Breast epithelium (tissue), 3 donors: ENCODE results near the gene TMEM108.
"Not testable (repeated sequence)": the region's sequence is repeated elsewhere in the genome, so short reads cannot be mapped to it uniquely, and the experiment has no call there.

Experiments
- CTCF ChIP-seq, 3 donors: fragments of 450-650 bp; IDR thresholded peaks; one replicate each; pipeline ENCODE4 v1.5.1; 2016 to 2017; ENCODE audit warnings: antibody characterized with exemption in 3 of 3, mild to moderate bottlenecking in 3 of 3, moderate library complexity in 3 of 3
- POLR2A ChIP-seq: fragments of 450-650 bp; IDR thresholded peaks from one replicate; pipeline ENCODE4 v1.6.1; 2016; ENCODE audit warnings: antibody characterized with exemption, mild to moderate bottlenecking, moderate library complexity

- not testable (repeated sequence) for TF ChIP-seq CTCF (IDR thresholded peaks at IDR 0.05); POLR2A
Observed at GRCh38 chr3:133015573-133015972, 22.6 kb upstream of the TMEM108 start.
